Muscle of leg (tissue), 11 donors: ENCODE results near the gene ARHGAP8. TPM values are rescaled to one million over a fixed set of nuclear protein-coding genes. Genes with fewer than 3 reads are reported as not detected.
A peak's percentile ranks its signal among the peaks of the same experiment; 100 is the strongest.

Experiments
- DNase-seq: peaks from one replicate; pipeline ENCODE4 v3.0.0; 2013
- H3K27ac ChIP-seq: one replicate; pipeline ENCODE4 v1.5.1; 2013; ENCODE audit warnings: mild to moderate bottlenecking, low read length, control low read depth
- H3K27me3 ChIP-seq: one replicate; pipeline ENCODE4 v1.6.1; 2013; ENCODE audit warnings: low read length; ENCODE audit not compliant: control insufficient read depth, insufficient read depth
- H3K36me3 ChIP-seq: one replicate; pipeline ENCODE4 v1.6.1; 2013; ENCODE audit warnings: low read length; ENCODE audit not compliant: control insufficient read depth, insufficient read depth
- H3K4me1 ChIP-seq: one replicate; pipeline ENCODE4 v1.6.1; 2013; ENCODE audit warnings: low read length; ENCODE audit not compliant: control insufficient read depth, insufficient read depth
- H3K4me3 ChIP-seq: one replicate; pipeline ENCODE4 v1.5.1; 2013; ENCODE audit warnings: low read length, control low read depth
- H3K9me3 ChIP-seq: replicated peaks from 2 replicates; pipeline ENCODE4 v1.6.1; 2013; ENCODE audit warnings: low read depth, low read length; ENCODE audit not compliant: control insufficient read depth
- WGBS: methylation state at CpG from one replicate; pipeline ENCODE4 v1.1.5; 2013; ENCODE audit warnings: missing lambda C conversion rate; ENCODE audit not compliant: insufficient coverage; 5-methylcytosine and 5-hydroxymethylcytosine counted together
- polyA plus RNA-seq, 8 donors: library from polyadenylated mRNA; unstranded; fragments of 120-200 nt; gene quantifications; one replicate each; pipeline versions ENCODE4 v1.2.1 to v1.2.3, GENCODE V29; 2013; ENCODE audit warnings: inconsistent platforms in 1 of 8, low replicate concordance in 1 of 8; ENCODE audit not compliant: insufficient read length in 8 of 8, insufficient read depth in 1 of 8
- total RNA-seq: library from RNA; stranded (reverse); fragments of 120-200 nt; gene quantifications from one replicate; pipeline ENCODE4 v1.2.4, GENCODE V29; 2013

Gene ARHGAP8
- total and polyA plus RNA-seq, 9 donors, result 0.76 to 2.8 (median 1.1) TPM

- no peaks in the 10 kb centered on the region for H3K36me3 ChIP-seq
- no peaks in the 10 kb centered on the region for H3K4me1 ChIP-seq
- no peaks in the 10 kb centered on the region for H3K9me3 ChIP-seq
- DNase-seq, result no peak
- WGBS, result 81% methylated on average over 26 of the region's 43 CpGs
- H3K27ac ChIP-seq, result no peak overlapping the region
- H3K4me3 ChIP-seq, result no peak overlapping the region
- peaks cover 3% of the 10 kb centered on the region for H3K27me3 ChIP-seq
These were observed 73.2 kb downstream of the ARHGAP8 start for GRCh38 chr22:44825310-44826150.

GRCh38 chr22:44827666-44828190 lies 75.4 kb downstream of the ARHGAP8 start:
- no peaks in the 10 kb centered on the region for H3K27me3 ChIP-seq
- peaks cover 2% of the 10 kb centered on the region for H3K9me3 ChIP-seq
- H3K36me3 ChIP-seq, result no peaks in the 10 kb centered on the region
- DNase-seq, result no peak
- no peaks in the 10 kb centered on the region for H3K4me1 ChIP-seq
- H3K4me3 ChIP-seq, result no peak overlapping the region
- WGBS, result 81% methylated on average over 7 of the region's 16 CpGs
- H3K27ac ChIP-seq, result no peak overlapping the region

- no peaks in the 10 kb centered on the region for H3K36me3 ChIP-seq
- peaks cover 2% of the 10 kb centered on the region for H3K9me3 ChIP-seq
- no peak overlapping the region for H3K4me3 ChIP-seq
- no peak for DNase-seq
- H3K27ac ChIP-seq, result no peak overlapping the region
- WGBS, result 73% methylated on average over 6 of the region's 8 CpGs
- no peaks in the 10 kb centered on the region for H3K4me1 ChIP-seq
- H3K27me3 ChIP-seq, result no peaks in the 10 kb centered on the region
These were observed 75.8 kb downstream of the ARHGAP8 start for GRCh38 chr22:44828193-44828592.

- no peaks in the 10 kb centered on the region for H3K27me3 ChIP-seq
- no peak for DNase-seq
- H3K36me3 ChIP-seq, result no peaks in the 10 kb centered on the region
- no CpG with 5 or more reads among the region's 1 CpG for WGBS
- no peak overlapping the region for H3K27ac ChIP-seq
- no peaks in the 10 kb centered on the region for H3K4me1 ChIP-seq
- no peak overlapping the region for H3K4me3 ChIP-seq
- H3K9me3 ChIP-seq, result peaks cover 8% of the 10 kb centered on the region
These were observed 79.5 kb downstream of the ARHGAP8 start for GRCh38 chr22:44831885-44832284.

- H3K27ac ChIP-seq, result no peak overlapping the region
- peaks cover 8% of the 10 kb centered on the region for H3K9me3 ChIP-seq
- peaks cover 5% of the 10 kb centered on the region for H3K4me1 ChIP-seq
- H3K4me3 ChIP-seq, result no peak overlapping the region
- no peak for DNase-seq
- no peaks in the 10 kb centered on the region for H3K36me3 ChIP-seq
- peaks cover 3% of the 10 kb centered on the region for H3K27me3 ChIP-seq
These were observed 81.7 kb downstream of the ARHGAP8 start for GRCh38 chr22:44834065-44834464.

GRCh38 chr22:44837481-44837880 lies 85.1 kb downstream of the ARHGAP8 start:
- Histone ChIP-seq H3K9me3 (peaks cover 6% of the 10 kb centered on the region), H3K27ac (no peak overlapping the region), H3K27me3 (peaks cover 3% of the 10 kb centered on the region), H3K36me3 (no peaks in the 10 kb centered on the region), H3K4me1 (peaks cover 16% of the 10 kb centered on the region), H3K4me3 (no peak overlapping the region)
- WGBS, result 47% methylated on average over 12 of the region's 15 CpGs
- DNase-seq, result no peak

- WGBS, result 72% methylated on average over 15 of the region's 16 CpGs
- no peaks in the 10 kb centered on the region for H3K36me3 ChIP-seq
- no peak overlapping the region for H3K27ac ChIP-seq
- peak; percentile 35 for DNase-seq
- peaks cover 6% of the 10 kb centered on the region for H3K9me3 ChIP-seq
- peaks cover 5% of the 10 kb centered on the region for H3K27me3 ChIP-seq
- H3K4me1 ChIP-seq, result peaks cover 16% of the 10 kb centered on the region
- H3K4me3 ChIP-seq, result no peak overlapping the region
These were observed 86.1 kb downstream of the ARHGAP8 start for GRCh38 chr22:44838316-44839016.

GRCh38 chr22:44839061-44839460 lies 86.7 kb downstream of the ARHGAP8 start:
- H3K4me3 ChIP-seq, result no peak overlapping the region
- WGBS, result 78% methylated on average over 5 of the region's 7 CpGs
- H3K4me1 ChIP-seq, result peaks cover 16% of the 10 kb centered on the region
- DNase-seq, result no peak
- peaks cover 7% of the 10 kb centered on the region for H3K9me3 ChIP-seq
- no peaks in the 10 kb centered on the region for H3K36me3 ChIP-seq
- H3K27ac ChIP-seq, result no peak overlapping the region
- peaks cover 5% of the 10 kb centered on the region for H3K27me3 ChIP-seq

- Histone ChIP-seq H3K9me3 (peaks cover 11% of the 10 kb centered on the region), H3K36me3 (no peaks in the 10 kb centered on the region), H3K4me1 (peaks cover 16% of the 10 kb centered on the region), H3K27ac (no peak overlapping the region), H3K4me3 (no peak overlapping the region), H3K27me3 (peaks cover 5% of the 10 kb centered on the region)
- DNase-seq, result no peak
- WGBS, result 77% methylated on average over 10 of the region's 13 CpGs
These were observed 87.3 kb downstream of the ARHGAP8 start for GRCh38 chr22:44839721-44840120.

GRCh38 chr22:44840611-44841322 lies 88.4 kb downstream of the ARHGAP8 start:
- WGBS, result 77% methylated on average over 22 of the region's 30 CpGs
- Histone ChIP-seq H3K27ac (no peak overlapping the region), H3K4me3 (no peak overlapping the region), H3K4me1 (peaks cover 16% of the 10 kb centered on the region), H3K27me3 (peaks cover 5% of the 10 kb centered on the region), H3K36me3 (no peaks in the 10 kb centered on the region), H3K9me3 (peaks cover 8% of the 10 kb centered on the region)
- no peak for DNase-seq
